ENCODE data around the gene NECAB3. TPM values are rescaled to one million over a fixed set of nuclear protein-coding genes. Genes with fewer than 3 reads are reported as not detected.

NECAB3 gene
- total RNA-seq, 2 donors from 2014 or later = 142 to 156 TPM

DNA sequence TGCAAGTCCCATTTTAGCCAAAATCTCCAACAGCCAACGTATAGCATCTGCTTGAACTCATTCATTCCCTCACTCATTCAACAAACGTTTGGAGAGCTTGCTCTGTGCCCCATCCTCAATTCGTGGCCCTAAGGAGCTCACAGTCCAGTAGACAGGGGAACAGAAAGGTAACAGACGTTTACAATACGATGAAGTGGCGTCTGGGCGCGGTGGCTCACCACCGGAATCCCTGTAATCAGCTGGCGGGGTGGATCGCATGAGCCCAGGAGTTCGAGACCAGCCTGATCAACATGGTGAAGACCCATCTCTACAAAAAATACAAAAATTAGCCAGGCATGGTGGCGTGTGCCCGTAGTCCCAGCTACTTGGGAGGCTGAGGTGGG lies 12.7 kb upstream of the NECAB3 start:
- H3K9me3 ChIP-seq = no peaks in the 10 kb centered on the region
- no peak for DNase-seq (ENCODE audit: low spot score)
- TF ChIP-seq POLR2AphosphoS5 (IDR thresholded peaks at IDR 0.05) (no peak), POLR2A (IDR thresholded peaks at IDR 0.05) (no peak)
- TF ChIP-seq, protein P1, sequence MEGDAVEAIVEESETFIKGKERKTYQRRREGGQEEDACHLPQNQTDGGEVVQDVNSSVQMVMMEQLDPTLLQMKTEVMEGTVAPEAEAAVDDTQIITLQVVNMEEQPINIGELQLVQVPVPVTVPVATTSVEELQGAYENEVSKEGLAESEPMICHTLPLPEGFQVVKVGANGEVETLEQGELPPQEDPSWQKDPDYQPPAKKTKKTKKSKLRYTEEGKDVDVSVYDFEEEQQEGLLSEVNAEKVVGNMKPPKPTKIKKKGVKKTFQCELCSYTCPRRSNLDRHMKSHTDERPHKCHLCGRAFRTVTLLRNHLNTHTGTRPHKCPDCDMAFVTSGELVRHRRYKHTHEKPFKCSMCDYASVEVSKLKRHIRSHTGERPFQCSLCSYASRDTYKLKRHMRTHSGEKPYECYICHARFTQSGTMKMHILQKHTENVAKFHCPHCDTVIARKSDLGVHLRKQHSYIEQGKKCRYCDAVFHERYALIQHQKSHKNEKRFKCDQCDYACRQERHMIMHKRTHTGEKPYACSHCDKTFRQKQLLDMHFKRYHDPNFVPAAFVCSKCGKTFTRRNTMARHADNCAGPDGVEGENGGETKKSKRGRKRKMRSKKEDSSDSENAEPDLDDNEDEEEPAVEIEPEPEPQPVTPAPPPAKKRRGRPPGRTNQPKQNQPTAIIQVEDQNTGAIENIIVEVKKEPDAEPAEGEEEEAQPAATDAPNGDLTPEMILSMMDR (IDR thresholded peaks at IDR 0.05) = no peak
- H3K36me3 ChIP-seq = no peaks in the 10 kb centered on the region
- no peaks in the 10 kb centered on the region for H3K4me1 ChIP-seq (replicated peaks)
- intact Hi-C loops (cut with DNase I) = no loop called here
- H3K4me3 ChIP-seq = peak overlapping the region in 1 of 2 donors; percentile 39
- no peaks in the 10 kb centered on the region for H3K27me3 ChIP-seq (replicated peaks; ENCODE audit: insufficient read depth)
- no peak overlapping the region for H3K27ac ChIP-seq
- WGBS = 84% methylated on average over 14 of the region's 14 CpGs

DNA sequence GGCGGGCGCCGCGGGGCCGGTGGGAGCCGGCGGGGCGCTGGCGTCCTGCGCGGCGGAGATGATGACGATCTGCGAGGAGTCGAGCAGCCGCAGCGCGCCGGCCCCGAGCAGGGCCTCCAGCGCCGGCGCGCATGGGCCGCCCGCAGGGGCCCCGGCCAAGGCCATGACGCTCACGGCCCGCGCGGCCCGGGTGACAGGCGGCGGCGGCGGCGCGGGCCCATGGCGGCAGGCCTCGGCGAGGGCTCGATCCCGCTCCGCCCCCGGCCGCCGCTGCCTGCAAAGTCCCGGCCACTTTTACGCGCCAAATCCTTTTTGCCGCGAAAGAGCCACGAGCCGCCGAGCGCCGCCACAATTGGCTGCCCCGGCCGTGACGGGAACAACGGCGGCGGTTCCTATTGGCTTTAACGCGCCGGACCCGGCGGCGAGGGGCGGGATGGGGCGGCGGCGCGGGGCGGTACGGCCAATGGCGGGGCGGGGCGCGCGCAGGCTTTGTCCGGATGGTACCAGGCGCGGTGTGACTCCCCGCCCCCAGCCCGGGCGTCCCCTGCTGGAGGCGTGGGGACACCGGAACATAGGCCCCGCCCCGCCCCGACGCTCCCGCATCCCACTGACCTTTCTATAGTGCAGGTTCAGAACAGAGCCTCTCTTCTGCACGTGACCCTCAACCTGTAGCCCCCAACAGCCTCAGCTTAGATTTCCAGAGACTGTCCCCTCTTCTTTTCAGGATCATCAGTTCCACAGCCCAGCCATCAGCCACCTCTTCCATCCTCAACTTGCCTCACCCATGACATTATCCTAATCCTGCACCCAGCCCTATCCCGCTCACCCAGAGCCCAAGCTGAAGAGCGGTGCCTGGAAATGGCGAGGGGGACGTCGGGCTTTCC lies 12.1 kb upstream of the NECAB3 start, which contains the start of gene E2F1:
Gene E2F1 (minus strand): TSS at position 286 of the 884 bp plus-strand sequence. CDS start 121 bp downstream, at position 165.
- Histone ChIP-seq H3K27me3 (replicated peaks; ENCODE audit: insufficient read depth) (no peaks in the 10 kb centered on the region), H3K36me3 (no peaks in the 10 kb centered on the region), H3K27ac (no peak within 1 kb of the TSS), H3K4me3 (peak within 1 kb of the TSS; percentile 36 to 39), H3K4me1 (replicated peaks) (no peaks in the 10 kb centered on the region), H3K9me3 (no peaks in the 10 kb centered on the region)
- peak; percentile 95 for DNase-seq (ENCODE audit: low spot score)
- TF ChIP-seq, protein P1 (IDR thresholded peaks at IDR 0.05) = peak; percentile 21 to 86 (median 59)
- no peak for TF ChIP-seq POLR2A (IDR thresholded peaks at IDR 0.05)
- peak; percentile 82 for TF ChIP-seq POLR2AphosphoS5 (IDR thresholded peaks at IDR 0.05)
- intact Hi-C loops (cut with DNase I) = no loop called here
- WGBS = 4% methylated on average over 44 of the region's 101 CpGs

DNA sequence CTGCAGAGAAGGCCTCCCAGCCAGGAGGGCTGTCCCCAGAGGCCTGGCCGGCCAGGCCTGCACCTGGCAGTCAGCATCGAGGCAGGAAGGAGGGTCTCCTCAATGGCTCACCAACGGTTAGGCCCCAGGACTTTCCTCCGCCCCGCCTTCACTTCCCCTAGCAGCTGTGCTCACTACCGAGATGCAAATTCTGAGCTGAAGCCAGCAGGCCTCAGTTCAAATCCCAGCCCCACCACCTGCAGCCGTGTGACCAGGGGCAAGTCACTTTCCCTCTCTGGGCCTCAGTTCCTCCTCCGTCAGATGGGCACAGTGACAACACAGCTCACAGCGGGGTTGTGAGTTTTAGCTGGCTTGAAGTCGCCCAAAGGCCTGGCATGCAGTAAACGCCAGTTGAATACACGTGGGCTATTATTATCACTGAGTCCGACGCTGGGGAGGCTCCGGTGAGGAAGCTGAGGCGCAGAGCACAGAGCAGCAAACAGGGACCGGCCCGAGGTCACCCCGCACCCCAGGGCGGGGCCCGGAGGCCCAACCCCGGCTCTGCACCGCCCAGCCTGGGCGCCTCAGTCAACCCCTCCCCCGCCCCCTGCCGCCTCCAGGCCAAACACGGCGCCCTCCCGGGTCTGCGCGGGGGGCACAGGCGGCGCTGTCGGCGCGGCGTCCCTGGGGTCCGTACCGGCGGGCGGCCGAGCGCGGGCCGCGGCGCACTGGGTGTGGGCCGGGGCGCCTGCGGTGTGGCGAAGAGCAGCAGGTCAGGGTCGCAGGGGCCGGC lies 11.3 kb upstream of the NECAB3 start:
- TF ChIP-seq POLR2A (IDR thresholded peaks at IDR 0.05) = no peak
- TF ChIP-seq, protein P1 (IDR thresholded peaks at IDR 0.05) = no peak
- no peak for TF ChIP-seq POLR2AphosphoS5 (IDR thresholded peaks at IDR 0.05)
- H3K9me3 ChIP-seq = no peaks in the 10 kb centered on the region
- no peaks in the 10 kb centered on the region for H3K4me1 ChIP-seq (replicated peaks)
- no peaks in the 10 kb centered on the region for H3K36me3 ChIP-seq
- DNase-seq (ENCODE audit: low spot score) = no peak
- H3K27me3 ChIP-seq (replicated peaks; ENCODE audit: insufficient read depth) = no peaks in the 10 kb centered on the region
- intact Hi-C loops (cut with DNase I) = no loop called here
- H3K4me3 ChIP-seq = peak overlapping the region; percentile 36 to 39
- H3K27ac ChIP-seq = no peak overlapping the region
- WGBS = 3% methylated on average over 48 of the region's 53 CpGs

DNA sequence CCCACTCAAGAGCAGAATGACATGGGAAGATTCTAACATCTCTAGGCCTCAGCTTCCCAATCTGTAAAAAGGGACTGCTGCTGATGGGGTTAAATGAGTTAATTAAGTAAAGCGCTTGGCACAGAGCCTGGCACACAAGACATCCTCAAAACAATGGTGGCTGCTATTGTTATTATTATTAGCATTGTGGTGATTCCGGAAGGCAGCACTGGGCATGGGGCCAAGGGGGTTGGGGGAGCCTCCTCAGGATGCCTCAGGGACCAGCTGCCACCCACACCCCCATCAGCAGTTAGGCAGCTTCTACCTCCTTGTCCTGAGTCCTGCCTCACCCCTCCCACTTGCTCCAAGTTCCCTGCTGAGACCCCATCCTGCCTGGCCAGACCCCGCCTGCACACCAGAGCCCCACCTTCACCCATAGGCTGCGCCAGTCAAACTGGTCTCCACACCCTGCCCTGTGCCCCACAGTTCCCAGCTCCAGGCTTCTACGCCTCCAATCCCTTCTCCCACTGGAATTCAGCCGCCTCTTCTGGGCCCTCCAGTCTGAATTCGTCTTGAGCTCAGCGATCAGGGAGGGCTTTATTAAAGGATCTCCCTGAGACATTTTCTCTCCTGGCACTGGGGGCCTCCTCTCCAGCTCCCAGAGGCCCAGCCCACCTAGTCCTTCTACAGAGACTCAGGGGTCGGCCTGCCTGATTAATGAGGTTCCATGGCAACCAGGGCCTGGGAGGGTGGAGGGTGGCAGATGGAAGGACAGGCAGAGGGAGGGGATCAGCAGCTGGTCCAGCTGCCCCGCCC lies 10.5 kb upstream of the NECAB3 start:
- TF ChIP-seq POLR2A (IDR thresholded peaks at IDR 0.05) (no peak), POLR2AphosphoS5 (IDR thresholded peaks at IDR 0.05) (no peak)
- TF ChIP-seq, protein P1 (IDR thresholded peaks at IDR 0.05) = no peak
- no peak overlapping the region for H3K4me3 ChIP-seq
- H3K36me3 ChIP-seq = no peaks in the 10 kb centered on the region
- 42% methylated on average over 10 of the region's 10 CpGs for WGBS
- no peaks in the 10 kb centered on the region for H3K27me3 ChIP-seq (replicated peaks; ENCODE audit: insufficient read depth)
- H3K9me3 ChIP-seq = no peaks in the 10 kb centered on the region
- no peak overlapping the region for H3K27ac ChIP-seq
- H3K4me1 ChIP-seq (replicated peaks) = no peaks in the 10 kb centered on the region
- DNase-seq (ENCODE audit: low spot score) = no peak
- intact Hi-C loops (cut with DNase I) = no loop called here

Measured in prostate gland (tissue), 2 donors.